NCI-H2227 (cell line): ENCODE measurements around the gene CCR4.
A peak's percentile ranks its signal among the peaks of the same experiment; 100 is the strongest.
"Not testable (repeated sequence)": the region's sequence is repeated elsewhere in the genome, so short reads cannot be mapped to it uniquely, and the experiment has no call there.

Experiments used
- DNase-seq: peaks from one replicate; lab custom pipeline; 2025; ENCODE audit not compliant: unreplicated experiment; lab: John Stamatoyannopoulos, UW

Gene CCR4

DNA sequence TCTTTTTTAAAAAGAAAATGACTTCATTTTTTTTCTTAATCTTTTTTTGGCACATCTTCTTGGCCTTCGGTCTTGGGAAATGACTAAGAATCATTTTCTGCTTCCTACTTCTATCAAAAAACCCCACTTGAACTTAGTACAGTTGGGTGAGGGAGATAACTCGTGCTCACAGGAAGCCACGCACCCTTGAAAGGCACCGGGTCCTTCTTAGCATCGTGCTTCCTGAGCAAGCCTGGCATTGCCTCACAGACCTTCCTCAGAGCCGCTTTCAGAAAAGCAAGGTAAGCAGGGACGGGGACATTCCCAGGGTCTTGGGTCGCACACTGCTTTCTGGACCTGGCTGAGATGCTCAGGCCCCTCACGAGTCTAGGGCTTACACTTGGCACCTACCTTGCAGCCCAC lies at the start of gene CCR4:
Gene CCR4, plus strand, starts transcription at position 235 of the 402 bp plus-strand sequence. CDS start 1,779 bp downstream, outside the sequence.
- DNase-seq, result no peak

DNA sequence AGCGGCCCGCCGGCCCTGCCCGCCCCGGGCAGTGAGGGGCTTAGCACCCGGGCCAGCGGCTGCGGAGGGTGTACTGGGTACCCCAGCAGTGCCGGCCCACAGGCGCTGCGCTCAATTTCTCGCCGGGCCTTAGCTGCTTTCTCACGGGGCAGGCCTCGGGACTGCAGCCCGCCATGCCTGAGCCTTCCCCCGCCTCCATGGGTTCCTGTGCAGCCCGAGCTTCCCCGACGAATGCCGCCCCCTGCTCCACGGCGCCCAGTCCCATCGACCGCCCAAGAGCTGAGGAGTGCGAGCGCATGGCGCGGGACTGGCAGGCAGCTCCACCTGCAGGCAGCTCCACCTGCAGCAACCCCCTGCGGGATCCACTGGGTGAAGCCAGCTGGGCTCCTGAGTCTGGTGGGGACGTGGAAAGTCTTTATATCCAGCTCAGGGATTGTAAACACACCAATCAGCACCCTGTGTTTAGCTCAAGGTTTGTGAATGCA lies 48.5 kb upstream of the CCR4 start:
- DNase-seq, result peak; percentile 66

DNA sequence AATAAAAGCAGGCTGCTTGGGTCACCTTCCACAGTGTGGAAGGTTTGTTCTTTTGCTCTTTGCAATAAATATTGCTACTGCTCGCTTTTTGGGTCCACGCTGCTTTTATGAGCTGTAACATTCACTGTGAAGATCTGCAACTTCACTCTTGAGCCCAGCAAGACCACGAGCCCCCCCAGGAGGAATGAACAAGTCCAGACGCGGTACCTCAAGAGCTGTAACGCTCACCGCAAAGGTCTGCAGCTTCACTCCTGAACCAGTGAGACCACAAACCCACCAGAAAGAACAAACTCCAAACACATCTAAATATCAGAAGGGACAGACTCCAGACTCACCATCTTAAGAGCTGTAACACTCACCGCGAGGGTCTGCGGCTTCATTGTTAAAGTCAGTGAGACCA lies 47.5 kb upstream of the CCR4 start:
- DNase-seq, result no peak

DNA sequence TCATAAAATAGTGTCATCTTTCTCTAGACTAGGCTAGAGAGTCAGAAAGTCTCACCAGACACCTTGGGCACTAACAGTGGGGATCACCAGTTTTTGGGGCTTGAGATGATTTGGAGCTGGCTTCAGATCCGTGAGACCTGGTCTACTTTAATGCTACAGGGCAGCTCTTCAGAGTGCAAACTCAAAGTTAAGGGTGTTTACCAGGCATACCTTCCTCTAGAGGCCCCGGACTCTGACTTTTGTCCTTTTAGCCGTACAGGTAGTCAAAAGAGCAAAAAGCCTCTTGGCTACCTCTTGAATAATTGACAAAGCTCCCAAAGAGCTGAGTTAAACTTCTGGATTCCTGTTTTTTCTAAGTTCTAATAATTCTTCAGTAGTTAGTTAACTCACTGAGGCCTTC lies 41.4 kb upstream of the CCR4 start:
- no peak for DNase-seq

DNA sequence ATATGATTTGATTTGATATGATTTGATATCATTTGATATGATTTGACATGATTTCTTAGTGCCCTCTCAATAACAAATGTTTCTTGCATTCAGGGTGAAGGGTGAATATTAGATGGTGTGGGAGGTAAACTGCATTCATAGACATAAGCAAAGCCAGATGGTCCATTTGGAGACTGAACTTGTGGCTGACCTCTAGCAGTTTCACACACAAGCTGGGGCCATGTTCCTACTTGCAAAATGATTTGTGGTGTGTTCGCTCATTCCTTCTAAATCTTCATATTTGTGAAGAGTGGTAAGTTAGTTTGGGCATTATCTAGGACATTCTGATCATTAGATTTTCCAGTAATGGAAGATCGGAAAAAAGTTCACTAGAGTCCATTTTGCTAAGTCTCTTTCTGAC lies 40.5 kb upstream of the CCR4 start:
- no peak for DNase-seq

DNA sequence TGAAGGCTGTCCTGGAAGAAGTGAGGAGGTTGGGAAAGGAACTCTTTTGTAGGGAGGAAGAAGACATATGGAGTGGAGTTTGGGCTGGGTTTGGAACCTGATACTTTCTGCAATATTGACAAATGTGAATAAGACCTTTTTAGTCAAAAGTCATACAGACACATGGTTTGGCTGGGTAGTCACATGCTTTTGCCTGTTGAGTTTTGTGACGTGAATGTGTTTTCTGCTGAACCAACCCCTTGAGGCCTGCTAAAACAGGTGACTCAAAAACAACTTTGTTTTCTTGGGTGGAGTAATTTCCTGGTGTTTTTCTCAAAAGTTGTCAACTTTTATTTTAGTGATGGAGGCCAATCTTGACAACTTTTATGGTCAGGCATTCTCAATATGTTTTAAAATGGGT lies 39.4 kb upstream of the CCR4 start:
- no peak for DNase-seq

DNA sequence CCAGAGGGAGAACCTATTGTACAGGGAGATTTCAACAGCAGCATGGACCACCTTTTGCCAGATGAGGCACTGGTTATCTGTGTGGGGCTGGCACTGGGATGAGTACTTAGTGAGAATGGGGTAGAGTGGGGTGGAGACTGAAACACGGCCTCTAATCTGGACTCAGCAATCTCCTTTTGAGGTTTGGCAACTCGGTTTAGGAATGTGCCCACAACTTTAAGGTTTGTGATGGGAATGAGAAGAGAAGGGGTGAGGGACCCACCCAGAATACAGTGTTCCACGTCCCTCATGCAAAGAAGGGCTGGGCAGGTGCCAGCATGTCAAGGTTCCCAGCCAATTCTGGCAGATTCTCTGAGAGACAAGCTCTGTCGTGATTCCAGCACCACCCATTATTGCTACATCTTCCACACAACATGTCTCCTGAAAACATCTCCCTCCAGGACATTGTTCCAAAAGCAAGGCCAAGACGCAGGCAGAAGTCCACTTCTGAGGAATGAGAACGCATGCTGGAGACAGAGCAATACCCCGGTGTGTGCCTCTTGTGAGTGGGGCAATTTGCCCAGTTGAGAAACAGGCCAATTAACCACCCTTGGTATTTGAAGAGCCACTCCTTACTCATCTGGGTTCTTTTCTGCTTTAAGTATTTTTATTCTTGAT lies 37.5 kb upstream of the CCR4 start:
- no peak for DNase-seq

DNA sequence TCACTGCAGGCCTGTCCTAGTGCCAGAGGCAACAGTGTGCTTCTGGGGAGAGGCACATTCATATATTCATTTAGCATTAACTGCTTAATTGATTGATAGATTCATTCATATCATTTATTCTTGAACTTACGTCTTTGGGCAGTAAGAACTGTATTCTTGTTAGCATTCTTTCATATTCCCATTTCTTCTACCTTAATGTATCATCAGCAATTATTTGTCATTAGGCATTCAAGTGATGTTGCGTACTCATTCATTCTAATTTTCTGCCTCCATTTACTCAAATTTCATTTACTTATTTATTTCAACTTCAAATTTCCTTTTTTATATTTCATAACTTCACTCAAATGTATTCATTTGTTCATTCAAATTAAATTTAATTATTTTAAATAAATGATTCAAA lies 31.5 kb upstream of the CCR4 start:
- no peak for DNase-seq

DNA sequence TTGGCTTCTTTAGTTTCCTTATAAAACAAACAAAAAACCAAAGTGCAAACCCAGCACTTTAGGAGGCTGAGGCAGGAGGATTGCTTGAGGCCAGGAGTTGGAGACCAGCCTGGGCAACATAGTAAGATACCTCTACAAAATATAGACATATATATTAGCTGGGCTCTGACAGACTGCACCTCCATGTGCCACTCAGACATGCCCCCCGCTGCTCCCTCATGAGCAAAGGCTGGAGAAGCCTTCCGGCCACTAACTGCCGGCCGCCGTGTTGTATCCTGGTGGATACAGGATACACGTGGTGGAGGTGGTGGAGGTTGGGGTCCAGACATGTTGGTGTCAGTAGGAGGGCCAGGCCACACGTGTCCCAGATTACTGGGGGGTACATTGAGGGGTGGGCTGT lies 29.4 kb upstream of the CCR4 start:
- DNase-seq, result no peak

DNA sequence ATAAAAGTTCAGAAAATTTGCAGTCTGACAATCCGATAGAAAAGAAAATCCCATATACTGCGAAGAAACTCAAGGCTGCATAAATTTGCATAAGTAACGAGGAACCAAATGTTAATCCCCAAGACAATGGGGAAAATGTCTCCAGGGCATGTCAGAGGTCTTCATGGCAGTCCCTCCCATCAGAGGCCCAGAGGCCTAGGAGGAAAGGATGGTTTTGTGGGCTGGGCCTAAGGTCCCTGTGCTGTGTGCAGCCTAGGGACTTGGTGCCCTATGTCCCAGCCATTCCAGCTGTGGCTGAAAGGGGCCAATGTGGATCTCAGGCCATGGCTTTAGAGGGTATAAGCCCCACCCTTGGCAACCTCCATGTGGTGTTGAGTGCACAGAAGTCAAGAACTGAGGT lies 21.3 kb upstream of the CCR4 start:
- no peak for DNase-seq

DNA sequence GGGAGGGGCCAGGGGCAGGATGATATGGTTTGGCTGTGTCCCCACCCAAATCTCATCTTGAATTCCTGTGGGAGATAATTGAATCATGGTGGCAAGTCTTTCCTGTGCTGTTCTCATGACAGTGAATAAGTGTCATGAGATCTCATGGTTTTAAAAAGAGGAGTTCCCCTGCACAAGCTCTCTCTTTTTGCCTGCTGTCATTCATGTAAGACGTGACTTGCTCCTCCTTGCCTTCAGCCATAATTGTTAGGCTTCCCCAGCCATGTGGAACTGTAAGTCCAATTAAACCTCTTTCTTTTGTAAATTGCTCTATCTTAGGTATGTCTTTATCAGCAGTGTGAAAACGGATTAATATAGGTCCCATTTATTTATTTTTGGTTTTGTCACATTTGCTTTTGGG lies 20.2 kb upstream of the CCR4 start:
- DNase-seq, result not testable (repeated sequence)

DNA sequence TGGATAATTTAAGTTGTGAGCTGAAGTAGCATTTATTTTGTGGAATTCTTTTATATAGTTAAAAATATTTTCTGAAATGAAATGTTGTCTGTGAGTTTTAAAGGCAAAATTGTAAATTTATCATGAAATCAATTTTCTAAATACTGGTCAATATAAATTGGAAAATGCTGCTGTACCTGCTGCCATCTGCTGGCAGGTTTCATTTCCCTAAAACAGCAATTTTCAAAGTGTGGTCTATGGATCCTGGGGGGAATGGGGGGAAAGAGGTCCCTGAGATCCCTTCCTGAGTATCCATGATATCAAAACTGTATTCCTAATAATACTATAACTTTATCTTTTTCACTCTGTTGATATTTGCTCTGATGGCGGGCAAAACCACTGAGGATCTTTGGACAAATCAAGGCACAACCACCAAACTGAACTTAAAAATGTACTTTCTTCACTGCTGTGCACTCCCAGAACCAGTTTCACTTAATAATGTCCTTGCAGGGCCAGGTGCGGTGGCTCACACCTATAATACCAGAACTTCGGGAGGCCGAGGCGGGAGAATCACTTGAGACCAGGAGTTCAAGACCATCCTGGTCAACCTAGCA lies 17.2 kb upstream of the CCR4 start:
- peak; percentile 2 for DNase-seq

DNA sequence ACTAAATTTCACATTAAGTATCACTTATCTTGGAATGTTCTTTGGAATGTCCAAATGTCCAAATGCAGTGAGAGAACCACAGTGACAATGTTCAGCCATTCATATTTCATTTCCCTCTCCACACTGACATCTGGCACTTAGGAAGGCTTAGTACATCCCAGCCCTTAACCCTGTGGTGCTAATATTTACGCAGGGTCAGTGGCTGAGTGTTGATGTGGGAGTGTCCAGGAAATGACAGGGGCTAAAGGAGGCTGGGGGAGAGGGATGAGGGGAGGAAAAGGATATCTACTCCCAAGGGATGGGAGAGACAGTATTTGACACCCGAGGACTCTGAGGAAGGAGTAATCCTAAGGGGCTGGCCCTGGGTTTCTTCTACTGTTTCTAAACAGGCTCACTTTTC lies 14.1 kb upstream of the CCR4 start:
- peak; percentile 2 for DNase-seq

DNA sequence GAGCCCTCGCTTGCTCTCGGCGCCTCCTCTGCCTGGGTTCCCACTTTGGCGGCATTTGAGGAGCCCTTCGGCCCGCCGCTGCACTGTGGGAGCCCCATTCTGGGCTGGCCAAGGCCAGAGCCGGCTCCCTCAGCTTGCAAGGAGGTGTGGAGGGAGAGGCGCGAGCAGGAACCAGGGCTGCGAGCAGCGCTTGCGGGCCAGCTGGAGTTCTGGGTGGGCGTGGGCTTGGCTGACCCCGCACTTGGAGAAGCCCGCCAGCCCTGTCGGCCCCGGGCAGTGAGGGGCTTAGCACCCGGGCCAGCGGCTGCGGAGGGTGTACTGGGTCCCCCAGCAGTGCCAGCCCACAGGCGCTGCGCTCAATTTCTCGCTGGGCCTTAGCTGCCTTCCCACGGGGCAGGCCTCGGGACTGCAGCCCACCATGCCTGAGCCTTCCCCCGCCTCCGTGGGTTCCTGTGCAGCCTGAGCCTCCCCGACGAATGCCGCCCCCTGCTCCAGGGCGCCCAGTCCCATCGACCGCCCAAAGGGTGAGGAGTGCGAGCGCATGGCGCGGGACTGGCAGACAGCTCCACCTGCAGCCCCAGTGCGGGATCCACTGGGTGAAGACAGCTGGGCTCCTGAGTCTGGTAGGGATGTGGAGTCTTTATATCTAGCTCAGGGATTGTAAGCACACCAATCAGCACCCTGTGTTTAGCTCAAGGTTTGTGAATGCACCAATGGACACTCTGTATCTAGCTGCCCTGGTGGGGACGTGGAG lies 11.7 kb upstream of the CCR4 start:
- not testable (repeated sequence) for DNase-seq

DNA sequence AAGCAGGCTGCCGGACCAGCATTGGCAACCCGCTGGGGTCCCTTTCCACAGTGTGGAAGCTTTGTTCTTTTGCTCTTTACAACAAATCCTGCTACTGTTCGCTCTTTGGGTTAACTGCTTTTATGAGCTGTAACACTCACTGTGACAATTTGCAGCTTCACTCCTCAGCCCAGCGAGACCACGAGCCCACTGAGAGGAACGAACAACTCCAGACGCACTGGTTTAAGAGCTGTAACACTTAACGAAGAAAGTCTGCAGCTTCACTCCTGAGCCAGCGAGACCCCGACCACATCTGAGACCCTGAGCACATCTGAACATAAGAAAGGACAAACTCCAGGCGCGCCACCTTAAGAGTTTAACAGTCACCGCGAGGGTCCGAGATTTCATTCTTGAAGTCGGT lies 10.7 kb upstream of the CCR4 start:
- DNase-seq, result no peak

DNA sequence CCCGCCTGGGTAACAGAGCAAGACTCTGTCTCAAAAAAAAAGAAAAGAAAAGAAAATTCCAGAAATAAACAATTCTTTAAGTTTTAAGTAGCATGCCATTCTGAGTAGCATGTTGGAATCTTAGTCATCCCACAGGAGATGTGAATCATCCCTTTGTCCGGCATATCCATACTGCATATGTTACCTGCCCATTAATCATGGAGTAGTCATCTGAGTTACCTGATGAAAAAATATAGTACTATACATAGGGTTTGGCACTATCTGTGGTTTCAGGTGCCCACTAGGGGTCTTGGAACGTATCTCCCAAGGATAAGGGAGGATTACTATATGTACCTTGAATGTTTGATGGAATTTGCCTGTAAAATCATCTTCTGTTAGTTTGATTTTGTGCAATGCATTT lies 6.3 kb upstream of the CCR4 start:
- no peak for DNase-seq

DNA sequence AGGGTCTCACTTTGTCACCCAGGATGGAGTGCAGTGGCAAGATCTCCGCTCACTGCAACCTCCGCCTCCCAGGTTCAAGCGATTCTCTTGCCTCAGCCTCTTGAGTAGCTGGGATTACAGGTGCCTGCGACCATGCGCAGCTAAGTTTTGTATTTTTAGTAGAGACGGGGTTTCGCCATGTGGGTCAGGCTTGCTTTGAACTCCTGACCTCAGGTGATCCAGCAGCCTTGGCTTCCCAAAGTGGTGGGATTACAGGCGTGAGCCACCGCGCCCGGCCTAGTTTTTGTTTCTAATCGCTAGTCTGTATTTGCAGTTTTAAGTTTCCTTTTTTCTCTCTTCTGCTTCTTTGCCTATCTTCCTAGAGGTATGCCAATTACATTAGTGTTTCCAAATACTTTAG lies 5.8 kb upstream of the CCR4 start:
- not testable (repeated sequence) for DNase-seq

DNA sequence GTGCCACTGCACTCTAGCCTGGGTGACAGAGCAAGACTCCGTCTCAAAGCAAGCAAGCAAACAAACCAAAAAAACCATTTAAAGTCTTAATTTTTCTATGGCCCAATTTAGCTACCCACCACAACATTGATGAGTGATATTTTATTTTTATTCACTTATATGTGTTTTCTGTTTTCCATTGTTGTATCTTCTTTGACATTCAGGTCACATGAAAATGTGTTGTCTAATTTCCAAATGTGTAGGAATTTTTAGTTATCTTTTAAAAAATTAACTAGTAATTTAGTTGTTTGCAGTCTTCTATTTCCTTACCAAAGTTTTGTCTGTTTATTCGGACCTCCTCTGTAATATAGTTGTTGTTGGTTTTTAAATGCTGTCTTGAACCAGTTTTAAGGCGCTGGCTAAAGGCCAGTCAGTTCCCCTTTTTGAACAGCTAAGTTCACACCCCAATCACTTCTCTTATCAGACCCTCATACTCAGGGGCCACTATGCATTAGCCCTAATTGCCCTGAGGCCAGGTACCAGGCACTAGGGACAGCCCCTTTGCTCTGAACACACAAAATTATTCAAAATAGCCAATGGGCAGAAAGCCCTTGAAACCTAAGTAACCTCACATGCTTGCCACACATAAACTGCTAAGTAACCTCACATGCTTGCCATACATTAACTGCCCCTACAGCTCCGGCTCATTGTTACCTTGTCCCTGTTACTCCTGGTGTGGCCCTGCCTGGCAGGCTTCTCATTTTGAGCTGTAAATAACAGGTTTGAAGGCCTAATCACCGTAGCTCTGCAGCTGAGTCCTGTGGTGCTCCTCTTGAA lies 4.3 kb upstream of the CCR4 start:
- no peak for DNase-seq

DNA sequence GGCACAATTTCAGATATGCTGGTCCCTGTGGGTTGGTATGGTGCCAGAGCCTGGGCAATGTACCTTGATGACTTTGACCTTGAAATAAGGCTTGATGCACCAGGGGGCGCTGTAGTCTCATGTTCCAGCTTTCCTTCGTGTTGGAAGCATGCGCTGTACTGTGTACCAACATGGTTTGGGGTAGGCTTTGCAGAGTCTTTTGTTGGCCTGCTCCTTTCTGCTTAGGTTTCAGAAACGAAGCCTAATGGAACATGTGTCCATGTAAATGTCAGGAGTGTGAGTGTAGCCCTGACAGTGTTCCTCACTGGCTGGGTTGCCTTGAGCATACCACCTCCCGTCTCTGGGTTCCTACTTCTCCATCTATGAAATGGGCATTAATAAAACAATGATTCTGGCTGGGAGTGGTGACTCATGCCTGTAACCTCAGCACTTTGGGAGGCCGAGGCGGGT lies 3.6 kb upstream of the CCR4 start:
- DNase-seq, result peak; percentile 80

DNA sequence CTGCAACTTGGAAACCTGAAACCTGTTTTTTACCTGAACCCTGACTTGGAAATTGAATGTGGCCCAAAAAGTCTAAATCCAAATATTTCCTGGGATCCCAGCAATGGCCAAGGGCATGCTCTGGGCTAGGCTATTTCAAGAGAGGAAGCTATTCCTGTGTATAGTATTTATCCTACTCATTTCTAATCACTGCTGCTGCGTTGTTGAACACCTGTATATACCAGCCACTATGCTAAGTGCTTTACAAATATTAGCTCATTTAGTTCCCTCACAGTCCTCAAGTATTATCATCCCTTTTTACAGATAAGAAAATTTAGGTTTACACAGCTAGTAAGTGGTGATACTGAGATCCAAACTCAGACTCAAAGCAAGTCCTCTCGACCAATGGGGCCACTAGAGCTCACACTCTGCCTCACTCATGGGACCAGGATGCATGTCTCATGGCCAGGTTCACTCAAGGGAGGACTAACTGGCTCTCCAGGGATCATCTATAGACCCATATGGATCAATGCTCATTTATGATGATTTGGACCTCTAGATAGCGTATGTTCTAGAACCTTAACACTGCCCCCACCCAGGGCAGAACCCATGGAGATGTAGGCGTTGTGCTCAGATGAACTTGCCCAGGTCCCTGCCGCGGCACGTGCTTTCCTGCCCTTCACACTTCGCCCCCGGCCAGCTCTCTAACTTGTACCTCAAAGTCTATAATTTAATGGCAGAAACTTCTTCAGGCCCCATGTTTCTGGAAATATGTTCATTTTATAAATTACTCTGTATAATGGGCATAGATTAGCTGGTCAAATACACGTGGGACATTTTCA lies 2.6 kb upstream of the CCR4 start:
- no peak for DNase-seq
